Gastroesophageal sphincter (tissue), 3 donors: Measurements from ENCODE around the gene KCNH1.

Experiments used
- CTCF ChIP-seq, 4 experiments: fragments of 200-600 bp in 2 of 4; fragments of 450-650 bp in 2 of 4; sonication (generic) in 1 of 4; IDR thresholded peaks; one replicate each; pipeline ENCODE4 v1.5.1; 2017 to 2019; ENCODE audit warnings: antibody characterized with exemption in 4 of 4, mild to moderate bottlenecking in 2 of 4, moderate library complexity in 2 of 4
- EP300 ChIP-seq: sonication (generic); formaldehyde crosslinking; IDR thresholded peaks from one replicate; pipeline ENCODE4 v1.6.1; 2017; ENCODE audit warnings: antibody characterized with exemption, mild to moderate bottlenecking
- POLR2A ChIP-seq, 2 donors: fragments of 450-650 bp; IDR thresholded peaks; one replicate each; pipeline ENCODE4 v1.6.1; 2017; ENCODE audit warnings: antibody characterized with exemption in 2 of 2, mild to moderate bottlenecking in 2 of 2, moderate library complexity in 1 of 2
- POLR2AphosphoS5 ChIP-seq: sonication (generic); formaldehyde crosslinking; IDR thresholded peaks from one replicate; pipeline ENCODE4 v1.6.1; 2017; ENCODE audit warnings: antibody characterized with exemption

- TF ChIP-seq POLR2A (IDR thresholded peaks at IDR 0.05) (no peak), POLR2AphosphoS5 (no peak), CTCF (IDR thresholded peaks at IDR 0.05) (no peak), EP300 (no peak)
These were observed 433.4 kb downstream of the KCNH1 start for GRCh38 chr1:210700511-210700910.
